HL-60/S4 treated with retinoic acid at 250 ng/mL for 4 days and 3 days (cell line): ENCODE data around the gene TXNIP.

Source experiments
- in situ Hi-C: fragments of 300-500 bp; cut with MboI; formaldehyde crosslinking; loops from 2 replicates; pipeline ENCODE4 v1.7.0; 2022; ENCODE audit warnings: low sequenced_read_pairs

The TXNIP gene

DNA sequence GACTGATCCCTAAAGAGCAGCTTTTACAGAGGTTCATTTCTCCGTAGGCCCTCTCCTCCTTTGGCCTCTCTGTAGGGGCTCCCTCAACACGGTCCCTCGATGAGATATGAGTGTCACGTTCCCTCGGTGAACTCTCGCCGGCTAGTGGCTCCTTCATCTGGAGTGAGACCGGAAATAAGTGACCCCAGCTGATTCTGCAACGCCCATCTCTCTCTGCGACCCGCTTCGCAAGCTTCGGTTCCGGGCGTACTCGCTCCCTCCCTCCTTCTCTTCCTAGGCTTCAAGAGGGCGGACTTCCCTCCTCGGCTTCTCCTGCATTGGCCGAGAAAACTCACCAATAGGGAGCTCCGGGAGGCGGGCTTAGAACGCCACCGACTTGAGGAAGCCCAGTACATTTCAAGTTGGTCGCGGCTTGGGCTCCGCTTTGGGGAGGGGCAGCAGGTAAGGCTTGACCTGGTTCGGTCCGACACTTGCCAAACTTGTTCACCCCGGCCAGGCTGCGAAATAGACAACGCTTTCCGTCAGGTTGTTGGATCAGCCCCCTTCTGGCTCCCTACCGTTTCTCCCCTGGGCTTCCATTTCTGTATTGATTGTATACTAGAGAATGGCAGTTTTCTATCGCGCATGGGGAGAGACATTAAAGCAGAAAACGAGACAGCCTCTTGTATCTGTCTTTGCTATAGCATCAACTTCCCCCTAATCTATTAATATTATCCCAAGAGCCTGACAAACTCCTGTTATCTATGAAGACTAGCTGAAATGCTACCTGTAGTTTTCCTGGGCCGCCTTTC lies 31.9 kb downstream of the TXNIP start, which contains the start of the genes ANKRD34A and POLR3GL:
ANKRD34A (minus strand) TSS at position 248 of the 791 bp plus-strand sequence. CDS start 2,816 bp downstream, outside the sequence.
POLR3GL (plus strand) TSS at position 363 of the 791 bp plus-strand sequence. CDS start 10,176 bp downstream, outside the sequence.
- in situ Hi-C loops: loop anchor here (10.0 kb wide), 1 partner anchor 50 kb away; the partner anchor contains the start of genes ITGA10 and PEX11B

DNA sequence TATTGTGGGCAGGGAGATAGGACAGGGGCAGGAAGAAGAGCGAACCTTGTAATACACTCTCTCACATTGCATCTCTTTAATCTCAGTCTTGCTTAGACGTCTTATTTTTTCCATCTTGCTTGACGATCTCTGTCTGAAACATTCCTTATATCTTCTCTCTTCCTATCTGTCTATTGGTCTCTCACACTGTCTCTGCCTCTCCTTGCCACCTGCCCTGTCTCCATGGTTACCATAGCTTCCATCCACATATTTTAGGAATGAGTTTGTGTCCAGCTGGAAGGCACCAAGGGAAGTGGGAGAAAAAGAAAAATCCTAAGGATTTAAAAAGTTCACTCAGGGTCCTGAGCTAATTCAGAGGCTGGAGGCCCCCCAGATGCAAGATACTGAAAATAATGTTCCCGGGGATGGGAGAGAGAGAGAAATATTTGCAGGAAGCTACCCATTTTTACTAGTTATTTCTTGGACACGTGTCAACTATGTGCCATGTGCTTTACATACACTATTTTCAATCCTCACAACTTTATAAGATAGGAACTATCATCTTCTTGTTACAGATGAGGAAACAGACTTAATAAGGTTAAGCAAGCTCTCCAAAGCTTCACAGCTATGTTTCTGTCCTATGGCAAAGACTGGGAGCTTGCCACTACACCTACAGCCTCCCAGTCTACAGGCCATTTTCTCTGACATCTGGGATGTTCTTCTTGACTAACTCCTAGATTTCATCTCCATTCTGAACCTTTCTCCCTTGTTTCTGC lies 32.9 kb downstream of the TXNIP start:
- in situ Hi-C loops: loop anchor here (10.0 kb wide), 1 partner anchor 49 kb away; the partner anchor contains the start of genes ITGA10 and PEX11B

DNA sequence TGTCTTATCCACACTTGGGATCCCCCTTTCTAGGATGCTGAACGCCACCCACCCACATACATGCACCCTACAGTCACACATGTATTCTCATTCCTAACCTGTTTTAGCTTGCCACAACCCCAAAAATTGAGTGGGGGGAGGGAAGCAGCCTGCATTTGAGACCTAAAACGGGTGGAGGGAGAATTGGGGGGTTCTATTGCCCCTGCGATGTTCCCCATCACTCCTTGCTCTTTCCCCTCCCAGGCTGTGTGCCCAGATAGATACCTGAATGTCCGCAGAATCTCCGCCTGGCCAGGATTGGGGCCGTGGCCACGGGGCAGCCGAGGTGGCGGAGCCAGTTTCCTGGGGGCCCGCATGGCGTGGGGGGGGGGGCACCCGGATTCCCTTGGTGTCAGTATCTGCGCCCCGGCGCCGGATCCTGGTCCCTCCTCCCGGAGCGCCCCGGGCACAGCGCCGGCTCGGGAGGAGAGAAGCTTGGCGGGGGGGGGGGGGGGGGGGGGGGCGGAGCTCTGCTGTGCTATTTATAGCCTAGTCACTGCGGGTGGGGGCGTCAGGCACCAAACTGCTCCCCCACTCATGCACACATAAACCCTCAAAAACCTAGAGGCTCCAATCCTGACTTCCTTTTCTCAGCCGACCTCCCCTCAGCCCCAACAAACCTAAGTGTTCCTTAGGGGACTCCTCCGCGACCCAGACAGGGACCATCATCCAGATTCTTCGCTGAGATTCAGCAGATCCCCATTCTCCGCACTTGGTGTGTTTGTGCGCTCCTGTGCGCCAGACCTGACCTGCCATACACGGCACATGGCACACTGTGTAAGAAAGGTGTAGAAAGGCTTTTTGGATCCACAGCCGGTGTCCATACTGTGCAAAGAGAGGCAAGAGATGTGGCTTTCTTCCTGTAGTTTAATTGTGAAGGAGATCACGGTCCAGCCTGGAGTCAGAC lies 33.9 kb downstream of the TXNIP start:
- in situ Hi-C loops: loop anchor here (10.0 kb wide), 1 partner anchor 48 kb away; the partner anchor contains the start of genes ITGA10 and PEX11B

DNA sequence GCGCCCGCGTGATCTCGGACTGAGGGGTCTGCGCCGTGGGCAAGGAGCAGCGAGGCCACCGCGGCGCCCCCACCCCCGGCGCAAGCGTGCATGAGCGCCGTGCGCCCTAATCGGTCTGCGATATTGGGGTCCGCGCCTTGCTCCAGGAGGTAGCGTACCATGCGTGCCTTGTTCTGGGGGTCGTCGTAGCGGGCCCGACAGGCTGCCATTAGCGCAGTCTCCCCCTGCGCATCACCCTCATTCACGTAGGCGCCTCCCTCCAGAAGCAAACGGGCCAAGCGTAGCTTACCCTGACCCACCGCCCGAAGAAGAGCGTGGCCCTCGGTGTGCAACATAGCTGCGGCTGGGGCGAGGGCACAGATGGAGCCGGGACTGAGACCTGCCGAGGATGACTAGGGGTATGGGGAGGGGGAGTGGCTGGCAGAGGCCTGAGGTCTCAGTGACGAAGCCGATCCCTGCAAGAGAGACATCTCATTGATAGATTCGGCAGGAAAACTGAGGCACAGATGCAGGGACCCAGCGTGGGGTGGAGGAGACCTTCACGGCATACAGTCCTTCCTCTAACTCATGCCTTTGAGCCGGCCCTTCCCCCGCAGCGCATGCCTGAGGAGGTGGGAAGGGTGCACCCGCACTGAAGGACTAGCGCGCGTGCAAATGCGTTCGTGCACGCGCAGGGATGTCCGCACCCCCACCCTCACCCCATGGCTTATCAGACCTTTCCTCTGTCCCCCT lies 34.8 kb downstream of the TXNIP start:
- in situ Hi-C loops: loop anchor here (10.0 kb wide), 1 partner anchor 47 kb away; the partner anchor contains the start of genes ITGA10 and PEX11B

DNA sequence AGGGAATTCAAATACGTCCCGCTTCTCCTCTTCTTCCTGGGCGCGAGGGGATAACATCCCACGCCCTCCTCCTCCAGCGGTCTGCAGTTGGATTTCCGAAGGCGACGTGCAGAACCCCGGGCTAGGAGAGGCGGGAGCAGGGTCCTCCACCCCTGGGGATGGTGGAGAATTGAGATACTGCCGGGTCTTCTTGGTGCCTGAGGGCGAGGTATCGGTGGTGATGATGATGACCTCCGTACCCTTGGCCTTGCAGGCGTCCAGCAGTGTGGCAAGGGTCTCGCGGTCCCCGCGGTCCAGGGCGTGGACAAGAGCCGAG lies 35.3 kb downstream of the TXNIP start:
- in situ Hi-C loops: loop anchor here (10.0 kb wide), 1 partner anchor 46 kb away; the partner anchor contains the start of genes ITGA10 and PEX11B

DNA sequence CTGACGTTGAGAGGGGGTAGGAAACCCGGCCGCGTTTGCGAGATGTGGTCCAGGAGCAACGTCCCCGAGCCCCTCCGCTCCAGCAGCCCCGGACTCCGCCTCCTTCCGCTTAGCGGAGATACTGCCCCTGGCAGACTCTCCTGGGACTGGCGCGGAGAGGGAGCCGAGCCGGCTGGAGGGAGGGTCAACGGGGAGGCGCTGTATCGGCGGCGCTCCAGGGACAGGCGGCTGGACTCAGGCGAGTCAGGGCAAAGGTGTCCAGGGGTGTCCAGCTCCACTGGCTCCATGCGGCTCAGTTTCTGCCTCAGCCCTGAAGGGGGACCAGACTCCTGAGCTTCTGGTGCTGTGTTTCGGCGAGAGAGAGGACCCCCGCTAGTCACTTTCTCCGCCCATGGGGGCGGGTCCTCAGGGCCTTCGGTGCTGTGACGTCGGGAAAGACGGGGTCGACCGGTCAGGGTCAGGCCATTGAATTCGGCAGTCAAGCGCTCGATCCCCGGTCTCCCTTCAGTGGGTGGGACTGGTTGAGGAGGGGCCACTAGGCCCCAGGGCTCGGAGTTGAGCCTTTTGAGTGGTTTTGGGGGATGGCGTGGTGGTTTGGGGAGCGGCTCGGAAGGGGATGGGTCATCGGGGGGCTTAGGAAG lies 35.8 kb downstream of the TXNIP start:
- in situ Hi-C loops: loop anchor here (10.0 kb wide), 1 partner anchor 46 kb away; the partner anchor contains the start of genes ITGA10 and PEX11B

DNA sequence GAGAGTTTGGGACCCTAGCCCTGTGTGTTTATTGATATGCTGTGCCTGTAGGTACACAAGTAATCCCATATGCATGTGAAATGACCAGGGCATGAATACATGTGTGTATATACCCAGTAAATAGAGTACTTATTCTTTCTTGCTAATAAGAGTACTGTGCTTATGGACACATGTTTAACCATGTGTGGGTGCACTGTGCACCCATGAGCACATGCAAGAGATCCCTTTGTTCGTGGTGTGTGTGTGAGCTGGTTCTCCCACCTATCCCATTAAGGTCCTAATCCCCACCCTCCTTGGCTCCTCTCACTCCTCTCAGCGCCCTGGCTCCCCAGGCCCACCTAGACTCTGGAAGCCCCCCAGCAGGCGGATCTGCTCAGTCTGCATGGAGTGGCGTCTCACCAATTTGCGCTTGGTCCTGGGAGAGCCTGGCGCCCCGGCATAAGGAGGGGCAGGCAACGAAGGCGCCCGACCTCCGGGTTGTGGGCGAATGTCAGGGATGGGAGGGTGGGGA lies 36.4 kb downstream of the TXNIP start:
- in situ Hi-C loops: loop anchor here (10.0 kb wide), 1 partner anchor 45 kb away; the partner anchor contains the start of genes ITGA10 and PEX11B

DNA sequence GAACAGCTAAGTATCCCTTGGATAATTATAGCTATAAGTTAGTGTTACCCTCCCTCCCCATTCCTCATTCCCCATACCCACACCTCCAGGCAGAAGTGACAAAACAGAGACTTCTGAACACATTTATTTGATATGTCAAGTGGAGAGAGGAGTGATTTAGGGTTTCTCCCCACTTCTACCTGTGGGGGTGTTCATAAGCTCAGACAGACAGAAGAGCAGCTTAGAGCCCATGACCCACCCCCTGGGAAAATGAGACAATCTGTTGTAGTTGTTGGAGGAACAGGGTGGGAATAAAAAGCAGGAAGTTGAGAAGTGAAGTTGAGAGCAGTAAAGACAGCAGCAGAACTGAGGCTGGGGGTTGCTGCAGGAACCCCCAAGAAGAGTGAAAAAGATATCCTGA lies 37.0 kb downstream of the TXNIP start:
- in situ Hi-C loops: no loop called here

DNA sequence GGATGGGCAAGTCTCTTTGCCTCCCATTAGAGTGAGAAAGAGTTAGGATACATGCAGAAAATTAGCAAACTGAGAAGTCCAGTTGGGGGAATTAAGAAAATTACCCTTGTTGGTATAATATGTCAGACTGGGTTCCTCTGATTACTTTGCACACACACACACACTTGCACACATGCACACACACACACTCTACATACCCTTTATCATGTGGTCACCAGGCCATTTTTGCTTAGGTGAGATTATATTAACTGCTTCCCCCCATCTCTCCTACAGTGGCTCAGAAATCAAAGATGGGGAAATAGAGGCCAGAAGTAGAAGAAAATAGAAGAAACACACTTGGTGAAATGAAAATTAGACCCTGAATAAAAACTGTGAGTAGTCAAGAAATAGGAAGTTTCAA lies 37.6 kb downstream of the TXNIP start:
- in situ Hi-C loops: no loop called here

DNA sequence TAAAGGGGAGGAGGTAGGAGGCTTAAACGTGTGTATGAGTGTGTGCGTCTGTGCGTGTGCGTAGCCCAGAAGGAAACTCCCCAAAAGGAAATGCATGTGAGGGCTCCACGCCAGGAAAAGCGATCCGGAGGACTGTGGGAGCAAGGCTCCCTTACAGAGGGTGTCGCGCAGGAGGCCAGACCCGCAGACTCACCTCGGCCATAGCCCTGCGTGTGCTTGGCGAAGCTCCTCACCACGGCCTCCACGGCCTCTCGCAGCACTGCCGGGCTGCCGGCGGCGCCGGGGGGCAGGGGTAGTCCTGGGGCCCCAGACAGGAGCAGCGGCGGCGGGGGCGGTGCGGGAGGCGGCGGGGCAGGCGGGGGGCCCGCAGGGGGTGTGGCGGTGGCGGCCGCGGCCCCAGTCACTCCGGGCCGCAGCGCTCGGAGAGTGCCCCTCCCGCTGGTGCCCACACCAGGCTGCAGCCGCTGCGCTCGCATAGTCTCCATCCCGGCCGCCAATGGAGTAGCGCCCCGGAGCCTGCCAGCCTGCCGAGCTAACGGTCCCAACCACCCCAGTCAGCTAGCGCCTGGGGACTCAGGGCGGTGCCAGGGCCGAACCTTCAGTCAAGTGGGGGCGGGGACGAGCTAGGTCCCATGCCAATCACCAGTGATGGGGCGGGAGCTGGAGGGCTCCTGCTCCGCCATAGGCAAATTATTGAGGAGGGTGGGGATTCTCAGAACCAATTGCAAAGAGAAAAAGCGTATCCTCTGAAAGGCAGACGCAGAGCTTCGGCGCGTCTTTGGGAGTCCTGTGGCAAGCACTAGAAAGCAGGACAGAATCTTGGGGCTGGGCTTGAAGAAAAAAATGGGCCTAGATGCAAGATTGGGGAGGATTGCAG lies 38.7 kb downstream of the TXNIP start, which contains the start of gene LIX1L:
LIX1L (minus strand) TSS at position 575 of the 877 bp plus-strand sequence; CDS start at position 485, 90 bp downstream.
- in situ Hi-C loops: no loop called here

DNA sequence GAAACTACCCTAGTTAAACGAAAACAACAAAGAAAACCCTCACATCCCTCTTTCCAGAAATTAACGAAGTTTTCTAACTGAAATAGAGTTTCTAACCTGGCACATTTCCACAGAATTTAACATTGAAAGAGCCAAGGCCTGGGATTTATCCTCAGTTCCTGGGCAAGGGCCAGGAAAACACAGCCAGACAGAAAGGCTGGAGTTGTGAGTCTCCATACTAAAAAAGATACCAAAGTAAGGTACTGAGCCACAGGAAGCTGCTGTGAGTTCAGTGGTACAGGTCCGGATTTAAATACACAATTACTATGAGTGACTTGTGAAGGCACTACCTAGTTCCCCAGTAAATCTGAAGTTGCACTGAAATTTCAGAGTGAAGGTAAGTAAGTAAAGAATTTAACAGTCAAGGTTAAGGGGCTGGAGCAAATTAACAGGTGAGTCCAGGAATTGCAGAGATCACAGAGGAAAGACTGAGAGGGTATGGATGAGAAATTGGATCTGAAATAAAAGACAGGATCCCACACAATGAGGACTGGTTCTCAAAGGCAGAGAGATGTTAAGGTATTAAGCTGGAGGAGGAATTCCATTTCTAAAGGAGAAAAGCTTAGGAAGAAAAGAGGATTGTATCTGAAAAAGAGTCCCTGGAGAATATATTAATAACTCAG lies 39.5 kb downstream of the TXNIP start:
- in situ Hi-C loops: no loop called here

DNA sequence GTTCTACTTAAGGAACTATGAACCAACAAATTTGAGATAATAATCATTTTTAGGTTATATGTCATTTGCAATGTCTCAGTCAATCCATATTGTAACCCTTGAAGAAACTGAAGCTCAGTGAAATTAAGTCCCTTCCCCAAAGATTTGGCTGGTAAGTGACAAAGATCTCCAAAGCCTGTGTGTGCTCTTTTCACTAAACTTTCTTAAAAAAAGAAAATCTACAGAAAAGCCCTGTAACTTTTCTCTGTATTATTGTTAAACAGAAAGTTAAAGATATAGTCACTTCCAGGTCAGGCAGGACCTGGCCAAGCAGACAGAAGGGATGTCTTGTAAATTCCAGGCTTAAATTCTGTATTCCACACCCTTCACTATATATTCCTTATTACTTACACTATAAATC lies 40.0 kb downstream of the TXNIP start:
- in situ Hi-C loops: no loop called here

DNA sequence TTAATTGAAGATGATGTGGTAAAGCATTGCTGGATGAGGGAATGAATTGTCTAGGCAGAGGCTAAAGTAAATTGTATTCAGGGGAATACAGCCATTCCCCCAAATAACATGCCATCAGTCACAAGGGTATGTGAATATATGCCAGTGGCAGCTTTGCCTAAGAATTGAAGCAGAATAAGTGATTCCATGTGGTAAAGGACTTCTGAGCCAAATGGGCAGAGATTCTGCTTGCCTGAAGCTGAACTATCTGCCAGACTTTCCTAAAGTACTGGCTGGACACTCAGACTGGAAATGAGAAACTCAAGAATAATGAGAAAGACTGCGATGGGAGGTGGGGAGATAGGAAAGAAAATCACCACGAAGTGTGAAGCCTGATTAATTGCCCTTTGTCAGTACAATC lies 40.9 kb downstream of the TXNIP start:
- in situ Hi-C loops: no loop called here

DNA sequence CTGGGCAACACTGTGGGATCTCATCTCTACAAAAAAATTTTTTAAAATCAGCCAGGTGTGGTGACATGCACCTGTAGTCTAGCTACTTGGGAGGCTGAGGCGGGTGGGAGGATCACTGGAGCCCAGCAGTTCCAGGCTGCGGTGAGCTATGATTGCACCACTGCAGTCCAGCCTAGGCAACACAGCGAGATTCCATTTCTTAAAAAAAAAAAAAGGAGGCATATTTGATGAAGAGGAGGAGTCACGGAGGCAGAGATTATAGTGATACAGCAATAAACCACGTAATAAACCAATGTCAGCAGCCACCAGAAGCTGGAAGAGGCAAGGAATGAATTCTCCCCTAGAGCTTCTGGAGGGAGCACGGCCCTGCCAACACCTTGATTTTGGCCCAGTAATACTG lies 42.5 kb downstream of the TXNIP start:
- in situ Hi-C loops: no loop called here

DNA sequence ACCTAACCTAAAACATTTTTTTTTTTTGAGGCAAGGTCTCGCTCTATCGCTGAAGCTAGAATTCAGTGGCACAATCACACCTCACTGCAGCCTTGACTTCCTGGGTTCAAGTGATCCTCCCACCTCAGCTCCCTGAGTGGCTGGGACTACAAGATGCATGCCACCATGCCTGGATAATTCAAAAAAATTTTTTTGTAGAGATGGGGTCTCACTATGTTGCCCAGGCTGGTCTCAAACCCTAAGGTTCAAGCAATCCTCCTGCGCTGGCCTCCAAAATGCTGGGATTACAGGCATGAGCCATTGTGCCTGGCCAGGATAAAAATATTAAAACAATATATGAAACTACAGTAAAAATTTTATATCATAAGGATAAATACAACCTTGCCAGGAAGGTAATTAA lies 43.5 kb downstream of the TXNIP start:
- in situ Hi-C loops: no loop called here

DNA sequence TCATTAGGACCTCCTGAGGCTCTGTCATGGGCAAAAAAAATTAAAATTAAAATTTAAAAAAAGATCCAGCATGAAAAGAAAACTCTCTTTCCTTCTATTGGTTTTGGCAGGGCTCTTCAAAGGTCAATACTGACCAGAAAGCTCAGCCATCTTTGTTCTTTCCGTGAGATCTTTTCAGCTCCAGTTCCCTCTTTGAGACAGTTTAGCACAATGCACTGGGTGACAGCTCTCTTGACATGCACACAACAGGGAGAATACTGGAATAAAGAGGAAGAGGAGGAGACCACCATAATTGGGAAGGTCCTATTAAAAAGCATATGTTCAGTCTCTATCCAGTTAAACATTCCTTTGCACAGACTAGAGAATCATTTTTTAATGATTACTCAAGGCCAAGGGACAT lies 44.9 kb downstream of the TXNIP start:
- in situ Hi-C loops: no loop called here

DNA sequence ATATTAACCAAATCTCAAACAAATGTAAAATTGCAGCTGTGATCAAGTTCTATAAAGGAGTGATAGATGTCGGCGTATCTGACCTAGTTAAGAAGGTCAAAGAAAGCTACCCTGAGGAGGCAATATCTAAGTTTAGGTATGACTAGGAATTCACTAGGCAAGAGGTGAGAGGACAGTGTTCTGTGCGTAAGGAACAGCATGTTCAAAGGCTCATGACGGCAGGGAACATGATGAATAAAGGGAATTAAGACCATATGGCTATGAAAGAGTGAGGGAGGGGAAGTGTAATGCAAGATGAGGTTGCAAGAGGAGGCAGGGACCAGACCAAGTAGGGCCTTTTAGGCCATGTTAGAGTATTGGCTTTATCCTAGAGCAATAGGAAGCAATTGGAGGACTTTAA lies 47.2 kb downstream of the TXNIP start:
- in situ Hi-C loops: no loop called here
